ENCODE results near the gene UPK1B.
"Not testable (repeated sequence)": the region's sequence is repeated elsewhere in the genome, so short reads cannot be mapped to it uniquely, and the experiment has no call there.

Gene UPK1B

DNA sequence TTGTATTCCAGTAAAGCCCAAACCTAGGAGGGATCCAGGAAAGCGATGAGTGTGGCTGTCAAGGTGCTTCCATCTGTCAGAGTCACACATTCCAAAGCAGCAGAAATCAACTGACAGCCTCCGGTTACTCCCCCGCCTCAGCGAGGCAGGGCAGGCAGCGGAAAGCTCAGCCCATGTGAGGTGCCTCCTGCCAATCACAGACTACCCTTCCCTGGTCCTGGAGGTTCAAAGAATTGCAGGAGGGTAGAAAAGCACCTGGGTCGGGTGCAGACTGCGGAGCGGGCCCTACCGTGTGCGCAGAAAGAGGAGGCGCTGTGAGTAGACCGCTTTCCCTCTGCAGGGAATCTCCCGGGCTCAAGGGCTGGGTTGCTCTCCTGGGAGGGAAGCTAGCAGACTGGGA lies at the start of gene UPK1B:
TSS of gene UPK1B (plus strand) at position 274 of the 400 bp plus-strand sequence. CDS start 13,144 bp downstream, outside the sequence.
- DNase-seq: no peak

DNA sequence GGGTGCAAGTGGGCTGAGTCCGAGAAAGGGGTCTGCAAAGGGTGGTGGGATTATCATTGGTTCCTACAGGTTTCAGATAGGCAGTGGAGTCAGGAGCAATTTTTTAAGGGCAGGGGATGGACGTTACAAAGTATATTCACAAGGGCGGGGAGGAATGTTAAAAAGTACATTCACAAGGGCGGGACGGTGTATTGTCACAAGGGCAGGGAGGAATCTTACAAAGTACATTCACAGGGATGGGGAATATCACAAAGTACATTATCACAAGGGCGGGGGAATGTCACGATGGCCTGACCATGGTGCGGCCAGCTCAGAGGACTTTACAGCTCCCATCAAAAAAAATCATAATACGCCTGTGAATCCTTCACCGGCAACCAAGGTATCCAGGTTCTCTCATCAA lies 48.1 kb upstream of the UPK1B start:
- DNase-seq: no peak

DNA sequence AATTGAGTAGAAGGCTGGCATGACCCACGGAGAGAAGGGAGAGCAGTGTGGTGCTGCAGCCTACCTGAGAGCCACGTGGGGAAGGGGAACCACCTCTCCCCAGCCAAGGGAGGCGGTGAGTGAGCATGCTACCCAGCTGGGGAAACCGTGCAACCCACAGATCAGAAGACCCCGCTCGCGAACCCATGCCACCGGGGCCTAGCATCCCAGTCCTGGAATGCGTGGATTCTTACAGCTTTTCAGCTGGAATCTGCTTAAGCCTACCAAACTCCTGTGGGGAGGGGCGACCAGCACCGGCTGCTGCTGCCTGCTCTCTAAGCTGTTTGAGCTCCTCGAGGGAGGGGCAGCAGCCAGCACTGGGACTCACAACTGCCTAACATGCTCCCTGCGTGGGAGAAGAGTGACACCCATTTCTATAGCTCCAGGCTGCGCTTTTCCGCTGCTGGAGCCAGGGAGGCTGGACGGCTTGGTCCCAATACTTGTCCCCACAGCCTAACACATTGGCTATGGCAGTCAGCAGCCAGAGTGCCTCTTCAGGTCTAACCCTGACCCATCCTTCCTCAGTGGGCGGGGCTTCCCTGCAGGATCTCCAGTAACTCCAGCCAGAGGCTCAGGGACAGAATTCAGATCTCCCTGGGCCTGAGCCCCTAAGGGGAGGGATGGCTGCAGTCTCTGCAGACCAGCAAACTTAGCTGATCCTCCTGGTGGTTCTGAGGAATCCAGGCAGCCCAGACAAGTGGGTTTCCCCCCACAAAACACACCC lies 47.5 kb upstream of the UPK1B start:
- no peak for DNase-seq

DNA sequence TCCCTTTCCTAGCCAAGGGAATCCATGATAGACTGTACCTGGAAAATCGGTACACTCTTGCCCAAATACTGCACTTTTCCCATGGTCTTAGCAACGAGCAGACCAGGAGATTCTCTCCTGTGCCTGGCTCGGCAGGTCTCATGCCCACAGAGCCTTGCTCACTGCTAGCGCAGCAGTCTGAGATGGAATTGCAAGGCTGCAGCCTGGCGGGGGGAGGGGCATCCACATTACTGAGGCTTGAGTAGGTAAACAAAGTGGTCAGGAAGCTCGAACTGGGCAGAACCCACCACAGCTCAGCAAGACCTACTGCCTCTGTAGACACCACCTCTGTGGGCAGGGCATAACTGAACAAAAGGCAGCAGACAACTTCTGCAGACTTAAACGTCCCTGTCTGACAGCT lies 43.1 kb upstream of the UPK1B start:
- DNase-seq: not testable (repeated sequence)

GRCh38 chr3:119132291-119132690 lies 41.1 kb upstream of the UPK1B start:
- not testable (repeated sequence) for DNase-seq

- not testable (repeated sequence) for DNase-seq
Observed at GRCh38 chr3:119139360-119139759, 34.0 kb upstream of the UPK1B start.

GRCh38 chr3:119140466-119140865 lies 32.9 kb upstream of the UPK1B start:
- DNase-seq: no peak

DNA sequence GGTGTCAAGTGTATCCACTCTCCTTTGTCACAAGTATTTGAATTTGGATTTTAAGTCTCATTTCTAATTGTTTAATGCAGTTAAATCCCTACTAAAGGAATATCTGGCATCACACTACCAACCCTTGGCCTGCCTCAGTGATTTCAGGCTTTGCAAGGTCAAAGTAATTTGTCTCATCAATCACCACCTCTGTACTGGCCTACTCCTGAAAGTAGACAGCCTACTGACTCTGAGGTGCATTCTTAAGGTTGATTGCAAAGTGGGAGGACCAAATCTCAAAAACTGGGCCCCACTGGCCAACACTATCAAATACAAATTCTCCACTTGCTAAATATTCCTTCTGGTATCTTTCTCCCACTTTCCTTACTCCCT lies 28.3 kb upstream of the UPK1B start:
- DNase-seq: no peak

DNA sequence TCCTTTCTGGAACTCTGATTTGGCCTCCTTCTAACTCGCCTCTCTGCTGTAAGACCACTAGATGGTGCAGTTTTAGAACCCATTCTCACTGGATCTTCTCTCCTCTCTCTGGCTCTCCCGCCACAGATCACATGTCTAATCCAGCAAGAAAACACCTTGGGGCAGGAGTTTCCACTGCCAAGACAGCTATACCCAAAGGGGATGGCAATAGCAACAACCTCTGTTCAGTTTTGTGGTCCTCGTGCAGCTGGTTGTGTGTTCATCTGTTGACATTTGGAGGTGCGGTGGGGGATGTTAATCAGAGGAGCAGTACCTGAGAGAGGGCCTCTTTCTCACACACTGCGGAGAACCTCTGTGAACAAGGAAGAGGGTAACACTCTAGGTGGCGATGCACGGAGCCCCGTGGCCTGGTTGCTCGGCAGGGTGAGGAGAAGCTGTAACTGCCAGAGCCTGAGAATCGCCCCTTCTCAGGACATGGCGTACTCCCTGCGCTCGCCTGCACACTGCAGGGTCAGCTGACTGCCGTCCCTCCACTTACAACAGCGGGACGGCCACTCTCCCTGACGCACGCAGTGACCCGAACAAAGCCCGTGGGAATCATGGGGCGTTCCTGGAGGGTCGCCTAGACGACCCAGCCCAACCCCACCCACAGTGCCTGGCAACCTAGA lies 27.8 kb upstream of the UPK1B start, which contains the start of gene TEX55:
TSS of gene TEX55 (plus strand) at position 666 of the 668 bp plus-strand sequence. CDS start 25 bp downstream, outside the sequence.
- DNase-seq: no peak

DNA sequence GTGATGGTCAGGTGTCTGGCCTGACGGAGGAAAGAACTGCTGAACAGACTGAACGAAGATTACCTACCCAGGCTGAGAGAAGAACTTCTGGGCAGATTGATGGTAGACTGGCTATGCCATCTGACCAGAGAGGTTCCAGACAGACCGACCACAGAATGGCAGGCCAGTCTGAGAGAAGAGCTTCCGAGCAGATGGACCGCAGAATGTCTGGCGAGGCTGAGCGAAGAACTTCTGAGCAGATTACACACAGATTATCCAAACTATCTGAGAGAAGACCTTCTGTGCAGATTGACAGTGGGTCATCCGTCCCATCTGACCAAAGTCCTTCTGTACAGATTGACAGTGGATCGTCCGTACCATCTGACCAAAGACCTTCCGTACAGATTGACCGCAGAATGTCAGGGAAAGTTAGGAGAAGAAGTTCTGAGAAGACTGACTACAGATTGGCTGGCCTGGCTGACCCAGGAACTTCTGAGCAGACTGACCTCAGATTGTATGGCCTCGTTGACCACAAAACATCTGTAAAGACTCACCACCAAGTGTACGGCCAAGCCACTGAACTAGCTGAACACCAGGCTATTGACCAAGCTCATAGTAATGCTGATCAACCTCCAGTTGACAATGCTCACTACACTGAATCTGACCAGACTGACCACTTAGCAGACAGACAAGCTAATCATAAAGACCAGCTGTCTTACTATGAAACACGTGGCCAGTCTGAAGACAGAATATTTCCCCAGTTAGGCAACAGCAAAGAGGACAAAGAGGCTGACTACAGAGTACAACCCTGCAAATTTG lies 26.6 kb upstream of the UPK1B start:
- DNase-seq: no peak

DNA sequence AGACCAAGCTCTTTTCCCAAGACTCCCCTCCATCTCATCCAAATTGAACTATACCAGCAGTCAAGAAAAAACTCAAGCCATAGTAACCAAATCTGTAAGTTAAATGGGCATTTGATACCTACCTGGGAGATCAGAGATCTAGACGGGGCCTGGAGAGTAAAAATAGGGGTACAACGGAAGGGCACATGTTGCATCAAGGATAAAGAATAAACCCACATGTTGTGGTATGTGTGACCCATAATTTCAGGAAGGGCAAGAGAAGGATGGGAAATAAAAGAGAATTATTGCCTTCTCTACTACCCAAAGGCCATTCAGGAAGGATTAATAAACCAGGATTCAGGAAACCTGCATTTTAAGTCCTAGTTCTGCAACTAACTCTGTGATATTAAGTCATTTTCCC lies 25.9 kb upstream of the UPK1B start:
- DNase-seq: no peak

GRCh38 chr3:119148493-119149180 lies 24.8 kb upstream of the UPK1B start:
- DNase-seq: no peak

GRCh38 chr3:119149484-119149883 lies 23.9 kb upstream of the UPK1B start:
- DNase-seq: no peak

GRCh38 chr3:119156868-119157267 lies 16.5 kb upstream of the UPK1B start:
- no peak for DNase-seq

GRCh38 chr3:119157971-119158370 lies 15.4 kb upstream of the UPK1B start:
- no peak for DNase-seq

DNA sequence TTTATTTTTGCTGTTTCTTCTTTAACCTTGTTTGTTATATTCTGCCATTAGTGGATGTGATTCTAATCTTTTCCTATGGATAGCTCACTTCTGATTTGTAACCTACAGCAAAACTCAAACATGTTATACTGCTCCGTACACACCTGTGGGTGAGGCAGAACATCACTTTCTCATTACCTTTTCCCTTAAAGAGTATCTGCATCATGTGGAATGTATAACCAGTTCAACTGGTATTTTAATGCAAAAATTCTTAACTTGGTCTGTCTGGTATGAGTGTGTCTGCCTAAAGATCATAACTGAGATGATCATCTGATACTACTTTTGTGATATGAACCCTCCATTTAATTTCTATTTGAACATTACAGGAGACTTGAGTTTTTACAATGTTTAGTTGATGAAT lies 13.0 kb upstream of the UPK1B start:
- no peak for DNase-seq

- no peak for DNase-seq
Observed at GRCh38 chr3:119160815-119161214, 12.6 kb upstream of the UPK1B start.

- DNase-seq: no peak
Observed at GRCh38 chr3:119161240-119161639, 12.2 kb upstream of the UPK1B start.

GRCh38 chr3:119164745-119165144 lies 8.7 kb upstream of the UPK1B start:
- DNase-seq: not testable (repeated sequence)

DNA sequence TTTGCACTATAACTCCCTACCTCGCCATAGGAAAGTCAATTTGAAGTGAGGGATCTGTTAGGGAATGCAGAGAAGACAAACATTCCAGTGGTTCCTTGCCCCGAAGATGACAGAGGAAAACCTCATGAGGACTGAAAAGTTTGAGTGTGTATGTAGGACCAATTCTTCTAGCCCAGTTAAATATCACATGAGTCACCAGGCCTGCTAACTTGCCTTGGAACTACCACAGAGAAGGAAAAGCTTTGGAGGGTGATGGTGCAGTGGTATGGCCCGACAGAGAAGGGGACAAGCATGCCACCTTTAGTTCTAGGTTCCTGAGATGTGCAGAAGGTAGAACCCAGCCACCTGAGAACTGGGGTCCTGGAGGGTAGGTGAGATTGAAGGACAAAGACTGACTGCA lies 2.6 kb upstream of the UPK1B start:
- no peak for DNase-seq

GRCh38 chr3:119175872-119176756 lies 2.7 kb downstream of the UPK1B start:
- DNase-seq: no peak

- DNase-seq: no peak
Observed at GRCh38 chr3:119176778-119177177, 3.4 kb downstream of the UPK1B start.
